ENCODE measurements around the gene MACROD1.

Gene MACROD1

DNA sequence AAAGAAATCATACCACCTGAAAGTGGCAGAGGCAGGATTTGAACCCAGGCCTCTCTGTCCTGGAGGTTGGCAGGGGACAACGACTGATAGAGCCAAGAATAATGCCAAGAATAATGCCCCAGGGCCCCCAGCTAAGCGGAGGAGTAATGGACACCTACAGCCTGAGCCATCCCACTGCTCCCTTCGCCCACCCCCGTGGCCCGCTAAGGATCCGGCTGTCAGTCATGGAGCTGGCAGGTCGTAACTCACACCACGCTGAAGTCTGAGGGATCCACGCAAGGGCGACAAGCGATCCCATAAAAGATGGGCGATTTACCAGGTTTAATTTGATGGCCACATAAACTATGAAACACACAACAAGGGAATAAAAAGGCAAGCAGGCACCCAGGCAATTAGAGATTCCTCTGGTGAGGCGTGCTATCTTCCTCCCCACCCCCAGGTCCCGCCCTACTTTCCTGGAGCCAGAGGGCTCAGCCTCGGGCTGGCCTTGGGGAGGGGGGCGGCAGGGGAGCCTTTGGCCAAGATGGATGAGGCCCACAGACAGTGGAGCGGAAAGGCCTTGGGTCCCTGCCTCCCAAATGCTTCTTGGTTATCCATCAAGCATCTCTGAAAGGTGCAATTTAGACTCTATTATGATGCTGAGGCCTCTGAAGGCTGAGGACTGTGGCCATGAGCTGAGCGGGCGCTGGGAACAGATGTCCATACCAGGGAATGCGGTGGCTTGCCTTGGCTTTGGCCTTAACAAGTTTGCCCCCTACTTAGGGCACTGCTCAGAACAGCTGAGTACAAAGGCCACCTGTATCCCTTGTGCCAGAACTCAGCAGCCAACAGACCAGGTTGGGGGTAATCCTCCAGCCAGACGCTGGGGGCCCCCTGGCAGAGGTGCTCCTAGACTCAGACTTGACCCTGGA, 55.2 kb downstream of the MACROD1 start:
- DNase-seq = no peak

DNA sequence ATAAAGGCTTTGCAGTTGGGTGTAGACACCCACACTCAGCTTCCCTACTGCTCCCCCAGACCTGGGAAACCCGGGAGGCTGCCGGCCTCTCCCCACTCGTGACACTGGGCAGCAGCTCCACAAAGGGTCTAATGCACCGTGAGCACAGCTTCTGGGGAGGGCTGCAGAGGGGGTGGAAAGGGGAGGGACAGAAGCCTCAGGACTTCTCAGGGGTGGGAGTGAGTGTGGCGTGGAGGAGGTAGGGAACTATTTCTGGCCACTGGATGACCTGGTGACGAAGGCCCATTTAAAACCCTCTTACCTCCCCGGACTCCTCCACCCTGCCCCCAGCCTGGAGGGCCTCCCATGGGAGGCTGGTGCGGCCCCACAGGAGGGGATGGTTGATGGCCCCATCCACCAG, 56.6 kb downstream of the MACROD1 start:
- DNase-seq = no peak

DNA sequence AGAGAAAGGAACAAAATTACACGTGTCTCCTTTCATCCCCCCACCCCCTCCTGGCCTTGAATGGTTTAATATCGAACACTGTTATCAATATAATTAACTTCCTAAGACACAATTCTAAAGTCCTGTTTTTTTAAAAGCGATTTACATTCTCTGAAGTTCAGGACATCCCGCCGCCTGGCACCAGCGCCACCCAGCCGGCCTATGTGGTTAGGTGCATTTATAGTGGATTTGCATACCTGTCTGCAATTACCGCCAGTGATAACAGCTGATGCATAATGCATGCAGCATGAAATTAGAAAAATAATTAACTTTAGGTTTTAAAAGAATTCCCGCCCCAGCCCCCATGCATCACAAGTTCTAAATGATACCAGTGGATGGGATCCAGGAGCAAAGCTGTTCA, 58.6 kb downstream of the MACROD1 start:
- no peak for DNase-seq

DNA sequence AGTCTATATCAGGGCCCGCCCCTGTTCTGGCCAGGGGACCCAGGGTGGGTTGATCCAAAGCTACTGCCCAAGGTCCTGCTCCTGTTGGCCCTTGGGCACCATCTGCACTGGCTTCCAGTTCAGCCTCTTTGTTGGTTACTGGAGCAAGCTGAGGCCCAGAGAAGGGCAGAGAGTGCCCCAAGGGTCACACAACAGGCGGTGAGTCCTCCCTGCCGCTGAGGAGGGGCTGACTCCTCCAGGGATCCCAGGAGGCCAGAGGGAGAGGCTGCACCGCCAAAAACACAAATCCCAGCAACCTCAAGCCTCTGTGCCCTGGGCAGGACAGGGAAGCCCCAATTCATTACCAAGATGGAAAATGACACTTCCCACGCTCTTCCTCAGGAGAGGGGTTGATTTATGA, 61.3 kb downstream of the MACROD1 start:
- DNase-seq = no peak

DNA sequence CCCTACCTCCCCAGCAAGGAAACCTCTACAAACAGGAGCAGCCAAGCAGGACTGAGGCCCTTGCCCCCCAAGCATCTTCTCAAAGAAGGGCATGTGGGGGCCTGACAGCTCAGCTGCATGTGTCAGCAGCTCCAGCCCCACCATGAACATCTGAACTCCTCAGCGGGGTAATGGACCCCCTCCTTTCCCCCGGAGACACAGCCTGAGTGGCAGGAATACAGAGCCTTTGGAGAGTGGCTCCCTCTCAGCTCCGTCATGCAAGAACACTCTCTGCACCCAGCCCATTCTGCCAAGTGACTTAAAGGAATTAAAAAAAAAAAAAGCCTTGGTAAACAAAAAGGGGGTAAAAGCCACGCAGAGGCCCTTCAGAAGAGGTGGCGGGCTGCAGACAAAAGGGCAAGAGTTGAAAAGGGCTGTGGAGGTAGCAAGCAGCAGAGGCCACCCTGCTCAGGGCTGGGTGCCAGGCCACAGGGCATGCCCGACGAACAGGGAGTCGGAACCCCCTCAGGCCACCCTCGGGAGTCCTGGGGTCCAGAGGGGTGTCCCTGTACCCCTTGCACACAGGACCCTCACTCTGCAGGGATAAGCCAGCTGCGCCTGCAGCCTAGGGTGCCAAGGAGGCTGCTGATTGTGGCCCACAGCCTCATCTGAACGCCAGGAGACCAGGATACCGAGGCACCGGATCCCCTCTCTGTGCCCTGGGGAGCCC, 62.5 kb downstream of the MACROD1 start:
- DNase-seq = no peak

DNA sequence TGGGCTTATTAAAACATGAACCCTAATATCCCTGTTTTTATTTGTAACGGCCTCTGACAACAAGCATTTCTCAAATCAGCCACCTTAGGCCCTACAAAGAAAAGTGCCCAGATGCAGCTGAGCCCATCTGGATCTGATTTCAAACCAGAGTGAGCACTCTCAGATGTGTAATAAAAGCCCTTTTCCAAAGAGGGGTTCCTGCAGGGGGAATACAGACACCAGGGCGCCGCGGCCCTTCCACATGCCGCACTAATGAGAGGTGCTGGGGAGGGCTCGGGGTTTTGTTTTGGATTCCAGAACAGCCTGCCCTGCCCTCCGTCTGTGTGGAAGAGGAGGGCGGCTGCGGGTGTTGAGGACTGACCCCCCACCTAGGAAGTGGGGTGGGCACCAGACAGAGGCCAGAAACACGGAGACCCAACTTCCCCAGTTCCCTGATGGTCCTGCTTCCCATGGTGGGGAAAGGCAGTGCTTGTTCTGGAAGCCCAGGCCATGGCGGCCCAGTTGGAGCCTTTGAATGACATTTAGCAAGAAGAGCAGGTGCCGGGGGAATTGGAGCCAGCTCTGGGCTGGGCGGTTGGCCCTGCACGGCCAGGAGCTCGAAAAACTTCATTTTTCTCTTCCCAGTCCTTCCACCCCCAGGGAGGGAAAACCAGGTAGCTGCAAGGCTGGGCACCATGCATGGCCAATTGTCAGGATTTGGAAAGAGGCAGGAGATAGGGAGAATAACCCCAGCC, 63.7 kb downstream of the MACROD1 start:
- DNase-seq = no peak

DNA sequence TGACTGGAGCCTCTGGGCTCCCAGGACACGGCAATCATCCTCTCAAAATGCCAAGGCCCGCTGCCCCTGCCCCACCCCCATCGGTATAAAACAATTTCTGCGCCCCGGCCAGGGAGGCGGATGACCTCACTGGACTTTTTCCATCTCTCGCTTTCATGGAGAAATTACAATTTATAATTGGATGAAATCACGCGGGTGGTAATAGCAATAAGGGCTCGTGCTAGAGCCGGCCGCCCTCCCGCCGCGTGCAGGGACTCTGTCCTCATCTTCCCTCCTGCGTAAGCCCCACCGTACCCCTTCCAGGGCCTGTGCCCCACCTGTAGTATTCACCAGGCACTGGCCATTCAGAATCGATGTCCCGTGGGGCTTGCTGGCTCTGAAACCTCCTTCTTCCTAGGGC, 64.5 kb downstream of the MACROD1 start:
- DNase-seq = no peak

DNA sequence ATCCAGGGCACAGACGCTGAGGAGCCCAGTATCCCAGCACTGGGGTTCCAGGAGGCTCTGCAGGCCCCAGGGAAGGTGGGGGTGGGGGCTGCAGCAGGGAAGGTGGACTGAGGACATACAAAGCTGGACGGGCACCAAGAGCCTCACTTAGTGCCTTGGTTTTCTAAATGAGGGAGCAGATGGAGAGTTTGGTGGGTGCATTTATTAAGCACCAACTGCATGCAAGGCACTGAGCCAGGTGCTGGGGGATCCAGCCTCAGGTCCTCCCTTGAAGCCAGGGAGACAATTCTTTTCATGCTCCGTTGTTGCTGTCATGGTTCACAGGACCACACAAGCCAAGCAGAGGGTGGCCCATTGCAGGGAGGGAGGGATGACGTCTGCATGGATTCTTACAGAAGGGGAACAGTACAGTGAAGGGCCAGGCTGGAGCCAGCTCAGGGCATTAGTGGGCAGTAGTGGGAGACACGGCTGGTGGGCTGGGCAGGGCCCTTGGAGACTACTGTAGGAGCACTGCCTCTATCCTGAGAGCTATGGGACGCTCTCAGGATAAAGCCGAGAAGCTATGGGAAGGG, 65.0 kb downstream of the MACROD1 start:
- DNase-seq = no peak

DNA sequence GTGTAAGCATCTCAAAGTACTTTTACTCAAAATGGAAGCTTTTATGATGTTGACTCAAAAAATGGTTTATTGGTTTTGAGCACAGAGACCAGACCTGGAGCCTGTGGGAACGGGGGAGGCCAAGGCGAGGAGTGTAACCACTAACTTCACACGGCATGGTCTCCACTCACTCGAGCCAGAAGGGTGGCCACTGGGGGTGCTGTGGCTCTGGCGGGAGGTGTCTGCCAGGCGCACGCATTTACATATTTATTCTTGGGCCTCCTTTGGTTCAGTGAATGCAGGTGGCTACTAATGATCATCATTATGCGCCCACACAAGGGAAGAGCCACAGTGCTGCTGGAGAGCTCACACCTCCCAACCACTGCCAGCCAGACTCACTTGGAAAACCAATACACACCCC, 65.6 kb downstream of the MACROD1 start:
- DNase-seq = no peak

DNA sequence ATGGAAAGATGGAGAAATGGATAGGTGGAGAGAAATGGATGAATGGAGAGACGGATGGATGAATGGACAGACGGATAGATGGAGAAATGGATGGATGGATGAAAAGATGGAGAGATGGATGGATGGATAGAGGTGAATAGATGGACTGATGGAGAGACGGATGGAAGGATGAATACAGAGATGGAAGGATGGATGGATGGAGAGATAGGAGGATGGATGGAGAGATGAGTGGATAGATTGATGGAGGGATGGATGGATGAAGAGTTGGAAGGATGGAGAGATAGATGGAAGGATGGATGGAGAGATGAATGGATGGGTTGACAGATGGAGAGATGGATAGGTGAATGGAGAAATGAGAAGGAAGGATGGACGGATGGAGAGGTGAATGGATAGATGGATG, 66.5 kb downstream of the MACROD1 start:
- no peak for DNase-seq

DNA sequence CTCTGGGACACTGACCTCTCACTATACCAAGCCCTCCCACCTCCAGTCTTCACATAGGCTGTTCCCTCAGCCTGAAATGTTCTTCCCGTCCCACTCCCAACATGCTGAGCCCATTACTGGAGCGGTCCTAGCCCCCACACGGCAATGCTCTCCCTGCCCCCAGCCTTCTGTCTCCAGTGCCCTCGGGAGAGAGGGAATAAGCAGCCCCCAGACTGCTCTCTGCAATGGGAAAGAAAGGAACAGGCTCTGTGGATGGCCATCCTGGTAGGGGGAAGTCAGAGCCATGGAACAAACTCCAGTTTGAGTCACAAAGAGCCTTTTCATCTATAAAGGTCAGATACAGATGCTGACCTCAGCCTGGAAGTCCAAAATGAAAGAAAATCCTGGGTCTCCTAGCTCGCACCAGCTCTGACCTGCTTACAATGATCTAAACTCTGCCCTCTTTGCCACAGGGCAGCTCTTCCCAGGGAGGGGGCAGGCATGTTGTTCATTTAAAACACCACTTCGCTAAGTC, 67.5 kb downstream of the MACROD1 start:
- DNase-seq = no peak

DNA sequence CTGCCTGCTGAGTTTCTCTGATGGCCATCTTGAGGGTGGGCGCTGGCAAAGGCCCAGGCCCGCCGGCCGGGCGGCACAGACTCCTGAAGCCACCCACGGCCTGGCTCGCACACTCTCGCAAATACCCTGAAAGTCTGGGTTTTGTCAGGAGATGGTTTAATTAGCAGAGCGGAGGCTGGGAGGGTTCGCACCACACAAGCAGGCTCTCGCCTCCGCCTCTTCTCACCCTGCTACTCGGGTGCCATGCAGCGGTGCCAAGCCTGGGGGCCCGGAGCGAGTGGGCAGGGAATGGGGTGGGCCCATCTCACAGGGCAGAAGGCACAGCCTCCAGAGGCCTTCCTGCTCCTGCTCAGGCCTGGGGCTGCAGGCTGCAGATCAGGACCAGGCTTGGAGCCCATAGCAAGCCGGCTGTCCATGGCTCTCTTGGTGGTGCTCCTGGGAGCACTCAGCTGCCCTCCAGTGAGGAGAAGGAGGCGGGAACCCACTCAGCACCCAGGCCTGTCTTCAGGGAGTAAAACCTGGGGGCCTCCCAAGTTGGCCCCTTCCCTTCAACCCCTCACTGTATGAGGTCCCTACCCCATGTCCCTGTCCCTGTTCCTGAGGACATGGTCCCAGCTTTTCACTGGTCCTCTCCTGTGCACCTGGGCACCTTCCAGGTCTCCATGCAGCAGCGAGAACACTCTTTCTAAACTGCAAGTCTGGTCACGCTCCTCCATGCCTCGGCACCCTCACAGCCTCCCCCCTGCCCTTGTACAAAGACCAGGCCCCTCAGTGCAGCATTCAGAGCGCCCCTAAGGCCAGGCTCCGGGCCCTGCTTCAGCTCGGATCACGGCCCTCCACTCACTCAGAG, 68.2 kb downstream of the MACROD1 start:
- DNase-seq = no peak

DNA sequence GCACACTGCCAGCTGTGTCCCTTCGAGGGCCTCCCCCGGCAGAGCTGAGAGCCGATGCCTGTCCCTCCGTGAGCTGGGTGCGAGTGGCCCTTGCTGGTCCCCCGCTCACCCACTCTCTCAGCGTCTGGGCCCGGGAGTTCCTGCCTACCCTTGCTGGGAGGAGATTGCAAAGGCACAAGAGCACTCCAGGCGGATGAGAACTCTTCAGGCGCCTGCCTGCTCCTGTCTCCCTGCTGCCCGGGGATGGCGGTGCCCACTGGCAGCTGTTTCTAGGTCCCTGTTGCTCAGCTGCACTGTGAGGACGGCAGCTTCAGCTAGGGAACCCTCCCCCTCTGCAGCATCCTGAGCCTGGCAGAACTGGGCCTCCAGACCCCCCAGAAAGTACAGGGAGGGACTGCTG, 69.1 kb downstream of the MACROD1 start:
- DNase-seq = no peak

DNA sequence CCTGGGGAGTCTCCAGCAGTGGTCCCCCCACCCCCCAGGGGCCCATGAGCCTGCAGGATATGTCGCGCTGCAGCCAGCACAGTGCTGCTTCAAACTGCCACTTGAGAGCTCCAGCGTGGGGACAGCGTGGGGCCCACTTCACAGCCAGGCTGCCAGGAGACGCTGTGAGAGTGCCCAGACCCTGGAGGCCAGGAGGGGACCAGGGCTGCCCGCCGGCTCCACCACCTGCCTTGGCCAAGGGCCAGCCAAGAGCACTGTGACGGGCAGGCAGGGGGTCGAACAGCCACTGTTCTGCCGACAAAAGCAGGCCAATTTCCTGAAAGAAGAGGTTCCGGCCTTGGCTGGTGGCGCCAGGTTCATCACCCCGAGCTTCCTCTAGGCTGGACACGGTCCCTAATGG, 70.0 kb downstream of the MACROD1 start:
- no peak for DNase-seq

DNA sequence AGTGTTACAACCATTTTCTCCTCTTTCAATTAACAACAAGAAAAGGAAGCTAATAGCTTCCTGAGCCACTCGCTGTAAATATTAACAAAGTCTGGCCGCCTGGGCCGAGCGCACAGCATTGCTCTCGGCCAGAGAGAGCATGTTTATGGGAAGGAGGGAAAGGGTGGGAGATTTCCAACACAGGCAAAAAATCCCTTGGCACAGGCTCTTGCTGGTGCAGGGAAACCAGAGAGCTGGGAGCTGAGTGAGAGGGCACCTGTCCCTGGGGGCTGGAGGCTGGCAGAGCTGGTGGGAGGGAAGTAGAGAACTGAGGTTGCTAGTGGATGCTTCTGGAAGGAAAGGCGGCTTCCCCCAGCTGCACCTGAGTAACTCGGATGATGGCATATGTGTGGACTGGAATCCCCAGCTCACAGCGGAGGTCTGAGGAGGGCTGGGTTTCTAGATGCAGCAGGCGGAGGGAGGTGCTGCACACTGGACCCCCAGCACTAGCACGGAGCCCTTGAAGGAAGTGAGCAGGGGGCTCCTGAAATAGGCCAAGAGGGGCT, 70.6 kb downstream of the MACROD1 start:
- DNase-seq = no peak

DNA sequence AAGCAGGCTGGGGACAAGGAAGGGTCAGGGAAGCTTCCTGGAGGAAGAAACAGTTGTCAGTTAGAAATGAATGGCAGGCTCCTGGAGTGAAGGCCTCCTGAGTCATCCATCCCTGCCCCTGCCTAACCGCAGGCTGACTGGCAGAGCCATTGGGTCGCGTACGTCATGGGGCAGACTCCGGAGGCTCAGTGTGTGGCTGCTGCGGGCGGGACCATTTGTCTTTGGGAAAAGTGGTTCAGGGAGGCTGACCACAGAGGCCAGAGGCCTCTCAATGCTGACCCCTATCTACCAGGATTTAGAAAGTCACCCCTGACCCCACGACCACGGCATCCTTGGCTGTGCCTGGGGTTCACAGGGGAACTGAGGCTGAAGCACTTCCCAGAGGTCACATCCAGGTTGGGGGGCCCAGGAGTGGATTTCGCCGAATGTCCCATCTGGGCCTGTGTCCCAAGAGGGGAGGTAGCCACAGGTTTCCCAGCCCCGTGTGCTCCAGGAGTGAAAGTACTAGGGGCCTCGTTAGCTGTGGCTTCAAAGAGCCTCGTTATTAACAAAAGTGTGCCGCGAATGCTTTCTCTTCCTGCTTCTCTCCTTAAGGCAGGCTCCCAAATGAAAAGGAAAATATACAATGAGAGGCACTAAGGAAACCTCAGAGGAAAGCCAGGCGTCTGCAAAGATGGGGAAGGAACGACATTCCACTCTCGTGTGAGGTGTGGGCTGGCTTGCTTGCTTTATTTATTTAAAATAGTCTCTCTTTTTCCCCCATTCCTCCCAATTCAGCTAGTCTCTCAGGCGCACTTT, 71.3 kb downstream of the MACROD1 start:
- DNase-seq = no peak

DNA sequence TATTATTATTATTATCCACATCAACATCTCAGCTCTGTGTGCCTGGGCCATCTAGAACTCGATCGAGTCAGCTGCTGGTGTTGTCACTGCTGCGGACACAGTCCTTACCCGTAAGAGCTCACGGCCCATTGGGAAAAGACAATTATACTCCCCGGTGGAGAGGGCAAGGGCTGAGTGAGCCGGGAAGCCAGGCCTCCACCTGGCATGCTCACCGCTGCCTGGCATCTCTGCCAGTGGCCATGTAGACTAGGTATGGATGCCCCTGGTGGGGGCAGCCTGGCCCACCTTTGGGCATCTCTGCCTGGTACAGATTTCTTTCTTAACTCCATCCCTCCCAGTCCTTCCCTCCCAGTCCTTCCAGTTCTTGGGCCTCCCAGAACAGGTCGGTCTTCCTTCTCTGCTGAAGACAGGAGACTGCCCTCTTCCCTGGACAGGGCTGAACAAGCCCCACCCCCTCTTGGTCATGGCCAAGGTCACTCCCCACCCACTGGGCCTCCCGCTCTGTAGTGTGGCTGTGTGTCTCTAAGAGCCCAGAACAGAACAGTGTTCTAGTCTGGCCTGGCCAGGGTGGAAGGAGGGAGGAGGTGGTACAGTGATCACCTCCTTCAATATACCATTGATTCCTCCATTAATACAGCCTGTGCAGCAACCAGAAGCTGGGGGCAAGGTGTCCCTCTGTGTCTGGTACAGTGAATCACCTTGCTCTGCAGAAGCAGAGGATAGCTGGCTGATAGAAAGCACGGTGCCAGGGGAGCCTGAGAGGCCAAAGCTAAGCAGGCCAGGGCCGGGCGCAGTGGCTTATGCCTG, 72.5 kb downstream of the MACROD1 start:
- no peak for DNase-seq

DNA sequence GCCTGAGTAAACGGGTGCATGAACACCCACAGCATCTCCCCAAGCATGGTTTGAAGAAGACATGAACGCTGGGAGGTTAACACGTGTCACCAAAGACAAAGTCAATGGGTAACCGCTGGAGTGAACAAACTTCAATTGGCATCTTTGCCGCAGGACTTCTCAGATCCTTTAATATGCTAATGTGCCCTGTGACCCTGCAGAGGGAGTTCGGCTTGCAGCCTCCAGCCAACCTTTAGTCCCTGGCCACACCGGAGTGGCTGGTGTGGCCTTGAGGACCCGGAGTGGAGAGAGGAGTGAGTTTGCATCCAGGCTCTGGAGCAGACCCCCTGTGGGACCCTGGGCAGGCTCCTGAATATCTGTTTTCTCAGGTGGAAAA, 73.2 kb downstream of the MACROD1 start:
- no peak for DNase-seq

DNA sequence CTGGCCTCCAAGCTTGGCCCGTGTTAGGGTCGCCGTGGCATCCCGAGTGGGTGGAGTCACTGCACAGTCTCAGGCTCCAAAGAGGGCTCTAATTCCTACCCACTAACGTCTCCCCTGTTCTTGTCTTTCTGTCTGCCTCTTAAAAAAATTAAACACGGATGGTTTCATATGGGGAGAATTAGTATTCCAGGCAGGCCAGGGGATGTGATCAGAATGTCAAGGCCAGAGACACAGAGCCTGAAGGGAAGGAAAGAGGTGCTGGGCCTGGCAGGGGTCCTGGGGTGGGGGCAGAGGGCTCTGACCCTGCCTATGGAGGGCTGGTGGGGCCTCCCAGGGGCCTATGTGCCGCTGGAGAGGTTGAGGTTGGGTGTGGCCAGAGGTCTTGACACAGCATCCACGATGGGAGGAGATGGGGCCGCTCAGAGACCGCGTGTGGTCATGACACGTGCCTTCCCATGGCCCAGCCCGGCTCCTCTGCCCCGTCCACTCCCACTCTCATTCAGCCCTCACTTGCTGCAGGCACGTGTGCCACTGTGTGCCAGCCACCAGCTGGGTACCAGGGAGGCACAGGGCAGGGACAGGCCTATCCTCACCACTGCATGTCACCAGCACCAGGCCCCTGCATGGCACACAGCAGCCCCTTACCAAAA, 73.7 kb downstream of the MACROD1 start:
- DNase-seq = no peak
